K562 (cell line): Measurements from ENCODE around the gene SMPDL3B. TPM values are rescaled to one million over a fixed set of nuclear protein-coding genes. Genes with fewer than 3 reads are reported as not detected.

ENCODE experiments used
- ATAC-seq: fragments of 200-7000 bp; cut with Tn5 transposase; 3 replicates; pipeline ENCODE4 v1.9.1; 2020; ENCODE audit warnings: moderate library complexity
- BruUV-seq: library from RNA; stranded (reverse); fragments of 400-500 nt; replicated peaks from 2 replicates; lab custom pipeline; 2021; lab: Mats Ljungman, UMichigan
- CTCF ChIA-PET: fragments of 300-600 bp; formaldehyde crosslinking; extraction: SDS; loops from one replicate; lab custom pipeline; 2021; ENCODE audit warnings: low intra/inter-chr PET ratio; lab: Yijun Ruan, JAX
- POLR2A ChIA-PET: fragments of 300-600, 350-650 bp; sonication (Branson Sonifier 250); formaldehyde crosslinking; extraction: SDS; loops from one replicate; lab custom pipeline; 2021; ENCODE audit warnings: antibody characterized with exemption, inconsistent platforms; lab: Yijun Ruan, JAX
- DNase-seq, 4 experiments: peaks; one replicate each; pipeline versions ENCODE4 v3.0.0 to v3.0.0-alpha.2; 2011 to 2018; ENCODE audit warnings: low spot score in 3 of 4, mixed read lengths in 3 of 4; ENCODE audit errors: extremely low read depth in 1 of 4
- FAIRE-seq: peaks from 2 replicates; lab custom pipeline; 2011; peaks lifted over from hg19 to GRCh38; lab: Jason Lieb, UNC
- H2AFZ ChIP-seq: 2 replicates; pipeline ENCODE4 v1.6.0; 2011; ENCODE audit warnings: low read depth, low read length, control low read depth, inconsistent platforms
- H3K27ac ChIP-seq: fragments of 200-600 bp; 3 replicates; pipeline ENCODE4 v1.8.0; 2011; ENCODE audit warnings: low read depth, mild to moderate bottlenecking, control low read depth, inconsistent platforms, low read length, moderate library complexity, mixed read lengths; ENCODE audit errors: extremely low read depth
- H3K27me3 ChIP-seq, 2 experiments: fragments of 300-600 bp in 1 of 2; 2 replicates in 1 of 2; 3 replicates in 1 of 2; pipeline versions ENCODE4 v1.6.0 to v1.8.0; 2011; ENCODE audit warnings: inconsistent platforms in 2 of 2, low read length in 2 of 2, mild to moderate bottlenecking in 1 of 2, mixed read lengths in 1 of 2, moderate library complexity in 1 of 2; ENCODE audit not compliant: control insufficient read depth in 2 of 2, insufficient read depth in 2 of 2
- H3K36me3 ChIP-seq: fragments of 300-600 bp; 3 replicates; pipeline ENCODE4 v1.8.0; 2011; ENCODE audit warnings: mild to moderate bottlenecking, low read length, inconsistent platforms; ENCODE audit not compliant: control insufficient read depth, insufficient read depth
- H3K4me1 ChIP-seq, 2 experiments: fragments of 200-600 bp in 1 of 2; replicated peaks in 1 of 2; 2 replicates in 1 of 2; 3 replicates in 1 of 2; pipeline versions ENCODE4 v1.5.1 to v1.8.0; 2011; ENCODE audit warnings: inconsistent platforms in 2 of 2, low read length in 2 of 2, mild to moderate bottlenecking in 1 of 2, mixed read lengths in 1 of 2, moderate library complexity in 1 of 2; ENCODE audit not compliant: control insufficient read depth in 2 of 2, insufficient read depth in 2 of 2
- H3K4me2 ChIP-seq: 2 replicates; pipeline ENCODE4 v1.6.1; 2011; ENCODE audit warnings: low read length, control low read depth, inconsistent platforms, mixed read lengths; ENCODE audit not compliant: insufficient read depth
- H3K4me3 ChIP-seq: fragments of 200-600 bp; sonication (generic), shearing (Covaris generic); 2 replicates; pipeline ENCODE4 v1.5.1; 2016; ENCODE audit warnings: control low read depth, inconsistent platforms
- H3K79me2 ChIP-seq: fragments of 200-600 bp; 3 replicates; pipeline ENCODE4 v1.8.0; 2011; ENCODE audit warnings: low read length, inconsistent platforms; ENCODE audit not compliant: control insufficient read depth, insufficient read depth
- H3K9ac ChIP-seq, 2 experiments: 2 replicates each; pipeline versions ENCODE4 v1.6.0 to v1.6.1; 2011; ENCODE audit warnings: low read depth in 2 of 2, low read length in 2 of 2, control low read depth in 1 of 2, inconsistent platforms in 1 of 2, mild to moderate bottlenecking in 1 of 2, mixed read lengths in 1 of 2; ENCODE audit not compliant: insufficient read depth in 1 of 2
- H3K9me1 ChIP-seq: one replicate; pipeline ENCODE4 v1.6.0; 2011; ENCODE audit warnings: inconsistent platforms, mild to moderate bottlenecking, low read length, moderate library complexity; ENCODE audit not compliant: control insufficient read depth, insufficient read depth
- H3K9me3 ChIP-seq: replicated peaks from 2 replicates; pipeline ENCODE4 v1.5.1; 2011; ENCODE audit warnings: low read depth, low read length, inconsistent platforms; ENCODE audit not compliant: control insufficient read depth, insufficient read depth
- H4K20me1 ChIP-seq: replicated peaks from 2 replicates; pipeline ENCODE4 v1.6.1; 2011; ENCODE audit warnings: low read length, inconsistent platforms, mixed read lengths; ENCODE audit not compliant: control insufficient read depth, insufficient read depth
- MIER1 ChIP-seq: fragments of 450-650 bp; IDR thresholded peaks from 2 replicates; pipeline ENCODE4 v1.6.1; 2016; ENCODE audit warnings: antibody characterized with exemption, mild to moderate bottlenecking, low read depth
- MYNN ChIP-seq, 2 experiments: sonication (generic); formaldehyde crosslinking in 1 of 2; IDR thresholded peaks; 2 replicates each; pipeline versions ENCODE4 v1.5.0 to v1.6.1; 2016 to 2020; ENCODE audit warnings: antibody characterized with exemption in 1 of 2, missing genetic modification reagents in 1 of 2
- NBN ChIP-seq: fragments of 450-650 bp; IDR thresholded peaks from 2 replicates; pipeline ENCODE4 v1.6.1; 2016; ENCODE audit warnings: low read depth, mild to moderate bottlenecking
- RB1 ChIP-seq: fragments of 450-650 bp; IDR thresholded peaks from 2 replicates; pipeline ENCODE4 v1.6.1; 2017; ENCODE audit warnings: low read depth, mild to moderate bottlenecking
- SIN3A ChIP-seq, 2 experiments: fragments of 150-350 bp in 1 of 2; IDR thresholded peaks; 2 replicates each; pipeline ENCODE4 v1.6.1; 2011 to 2016; ENCODE audit warnings: borderline replicate concordance in 2 of 2, low read depth in 2 of 2, low read length in 2 of 2, mild to moderate bottlenecking in 2 of 2, moderate library complexity in 2 of 2; ENCODE audit not compliant: control insufficient read depth in 1 of 2
- TARDBP ChIP-seq: fragments of 450-650 bp; IDR thresholded peaks from 2 replicates; pipeline ENCODE4 v1.6.1; 2016
- ZNF408 ChIP-seq: fragments of 250-450 bp; sonication (Bioruptor Pico); IDR thresholded peaks from 2 replicates; pipeline ENCODE4 v1.4.0; 2020; ENCODE audit warnings: low read depth, mild to moderate bottlenecking, moderate library complexity
- ZNF444 ChIP-seq: fragments of 250-450 bp; sonication (Bioruptor Pico); IDR thresholded peaks from 2 replicates; pipeline ENCODE4 v1.4.0; 2020; ENCODE audit warnings: mild to moderate bottlenecking, moderate library complexity
- ZNF76 ChIP-seq: fragments of 250-450 bp; sonication (Bioruptor Pico); IDR thresholded peaks from 2 replicates; pipeline ENCODE4 v1.4.0; 2020; ENCODE audit warnings: mild to moderate bottlenecking, moderate library complexity, borderline replicate concordance
- ZNF785 ChIP-seq: fragments of 250-450 bp; sonication (Bioruptor Pico); IDR thresholded peaks from 2 replicates; pipeline ENCODE4 v1.4.0; 2020; ENCODE audit warnings: mild to moderate bottlenecking
- WGBS: fragments of 100-300 bp; shearing (Covaris generic); methylation state at CpG from one replicate; pipeline ENCODE4 v1.1.6; 2016; ENCODE audit warnings: low coverage, mixed read lengths; ENCODE audit not compliant: insufficient coverage; ENCODE audit errors: missing lambda C conversion rate; 5-methylcytosine and 5-hydroxymethylcytosine counted together
- in situ Hi-C: fragments of 300-500 bp; cut with MboI; formaldehyde crosslinking; loops from 4 replicates; pipeline ENCODE4 v1.15.0; 2018; ENCODE audit warnings: inconsistent platforms, mixed read lengths
- intact Hi-C: fragments of 100-400 bp; cut with micrococcal nuclease; formaldehyde crosslinking; loops from 2 replicates; pipeline ENCODE4 v1.14.2; 2022
- polyA plus RNA-seq, 8 experiments: library from polyadenylated mRNA; depleted of rRNA in 4 of 8; stranded (reverse) in 5 of 8; unstranded in 3 of 8; fragments of >200 nt; fragmentation: Nextera tagmentation in 2 of 8; fragmentation: Illumina TruSeq in 1 of 8; extraction: Ambion mirVana in 2 of 8; extraction: Trizol in 1 of 8; gene quantifications; 2 replicates each; pipeline versions ENCODE4 v1.2.1 to v1.2.3, GENCODE V29; 2011 to 2014; ENCODE audit warnings: inconsistent platforms in 1 of 8, missing spikeins in 1 of 8
- total RNA-seq, 7 experiments: library from RNA; depleted of rRNA in 6 of 7; stranded (reverse); fragments of >200 nt in 6 of 7; fragmentation: Illumina TruSeq in 2 of 7; extraction: Trizol in 2 of 7; gene quantifications; 2 replicates each; pipeline versions ENCODE4 v1.2.1 to v1.2.3, GENCODE V29; 2011 to 2021; ENCODE audit warnings: low replicate concordance in 1 of 7
- TF ChIP-seq, protein P1 (sequence below): fragments of 250-450 bp; sonication (Bioruptor Pico); IDR thresholded peaks from 2 replicates; pipeline ENCODE4 v1.8.0; 2021; ENCODE audit warnings: moderate library complexity, mild to moderate bottlenecking, inconsistent platforms
- TF ChIP-seq, protein P2 (sequence below): sonication (generic); formaldehyde crosslinking; IDR thresholded peaks from 2 replicates; pipeline ENCODE4 v1.9.0; 2022; ENCODE audit warnings: mild to moderate bottlenecking, missing genetic modification reagents
- TF ChIP-seq, protein P3 (sequence below): fragments of 250-450 bp; sonication (Bioruptor Pico); IDR thresholded peaks from 2 replicates; pipeline ENCODE4 v1.4.0; 2020; ENCODE audit warnings: mild to moderate bottlenecking, moderate library complexity

The SMPDL3B gene
- total and polyA plus RNA-seq, 9 of the 15 experiments (the other 6 are each of a cell fraction or from before 2014, with no cell fraction given) = 0.07 to 1.2 (median 0.73) TPM

DNA sequence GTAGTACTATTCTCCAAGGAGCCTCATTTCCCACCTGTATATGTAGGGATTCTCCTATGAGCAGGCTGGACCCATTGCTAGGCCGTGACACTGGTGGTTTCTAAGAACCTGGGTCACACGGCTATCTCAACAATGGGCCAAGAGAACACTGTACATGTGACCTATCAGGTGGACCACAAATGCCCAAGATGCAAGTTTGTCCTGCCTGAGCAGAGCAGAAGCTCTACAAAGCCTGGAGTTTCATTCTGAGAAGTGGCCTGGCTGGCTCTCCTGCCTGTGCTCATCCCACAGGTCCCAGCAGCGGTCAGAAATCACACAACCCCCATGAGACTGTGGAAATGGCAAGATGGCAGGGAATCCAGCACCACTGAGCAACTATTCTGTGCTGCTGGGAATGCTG is 45.3 kb upstream of the SMPDL3B start:
- DNase-seq (no peak), ATAC-seq (no peak), FAIRE-seq (no peak)
- no peaks in the 10 kb centered on the region for H3K79me2 ChIP-seq
- H3K9me3 ChIP-seq = no peaks in the 10 kb centered on the region
- H3K4me2 ChIP-seq = no peak overlapping the region
- no TSS peak for BruUV-seq
- intact Hi-C loops (no loop called here), in situ Hi-C loops (no loop called here)
- H3K27ac ChIP-seq = no peak overlapping the region
- no peaks in the 10 kb centered on the region for H3K27me3 ChIP-seq
- CTCF ChIA-PET = no interaction called here
- no peaks in the 10 kb centered on the region for H4K20me1 ChIP-seq
- 0 out of 2 replicates have a peak, but pooled peaks have one; percentile 19 for TF ChIP-seq MYNN (IDR thresholded peaks at IDR 0.05)
- TF ChIP-seq MYNN (CRISPR knock-in tag; IDR thresholded peaks at IDR 0.05) = no peak
- no peak for TF ChIP-seq TARDBP
- TF ChIP-seq MIER1 = no peak
- TF ChIP-seq, protein P1, sequence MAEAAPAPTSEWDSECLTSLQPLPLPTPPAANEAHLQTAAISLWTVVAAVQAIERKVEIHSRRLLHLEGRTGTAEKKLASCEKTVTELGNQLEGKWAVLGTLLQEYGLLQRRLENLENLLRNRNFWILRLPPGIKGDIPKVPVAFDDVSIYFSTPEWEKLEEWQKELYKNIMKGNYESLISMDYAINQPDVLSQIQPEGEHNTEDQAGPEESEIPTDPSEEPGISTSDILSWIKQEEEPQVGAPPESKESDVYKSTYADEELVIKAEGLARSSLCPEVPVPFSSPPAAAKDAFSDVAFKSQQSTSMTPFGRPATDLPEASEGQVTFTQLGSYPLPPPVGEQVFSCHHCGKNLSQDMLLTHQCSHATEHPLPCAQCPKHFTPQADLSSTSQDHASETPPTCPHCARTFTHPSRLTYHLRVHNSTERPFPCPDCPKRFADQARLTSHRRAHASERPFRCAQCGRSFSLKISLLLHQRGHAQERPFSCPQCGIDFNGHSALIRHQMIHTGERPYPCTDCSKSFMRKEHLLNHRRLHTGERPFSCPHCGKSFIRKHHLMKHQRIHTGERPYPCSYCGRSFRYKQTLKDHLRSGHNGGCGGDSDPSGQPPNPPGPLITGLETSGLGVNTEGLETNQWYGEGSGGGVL = no peak
- no peak for TF ChIP-seq NBN
- TF ChIP-seq ZNF785 (CRISPR knock-in tag) = no peak
- no peak for TF ChIP-seq ZNF444 (CRISPR knock-in tag)
- no peak for TF ChIP-seq ZNF76
- TF ChIP-seq RB1 = no peak
- TF ChIP-seq, protein P2, sequence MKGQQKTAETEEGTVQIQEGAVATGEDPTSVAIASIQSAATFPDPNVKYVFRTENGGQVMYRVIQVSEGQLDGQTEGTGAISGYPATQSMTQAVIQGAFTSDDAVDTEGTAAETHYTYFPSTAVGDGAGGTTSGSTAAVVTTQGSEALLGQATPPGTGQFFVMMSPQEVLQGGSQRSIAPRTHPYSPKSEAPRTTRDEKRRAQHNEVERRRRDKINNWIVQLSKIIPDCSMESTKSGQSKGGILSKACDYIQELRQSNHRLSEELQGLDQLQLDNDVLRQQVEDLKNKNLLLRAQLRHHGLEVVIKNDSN (CRISPR knock-in tag) = 0 out of 2 replicates have a peak, but pooled peaks have one; percentile 19
- TF ChIP-seq SIN3A (IDR thresholded peaks at IDR 0.05; ENCODE audit: borderline replicate concordance in 2 of 2, control insufficient read depth in 1 of 2, low read depth in 2 of 2, low read length in 2 of 2) = 0 out of 4 replicates have a peak, but pooled peaks of 1 of the 2 experiments have one; percentile 19
- no peak for TF ChIP-seq ZNF408 (CRISPR knock-in tag)
- TF ChIP-seq, protein P3, sequence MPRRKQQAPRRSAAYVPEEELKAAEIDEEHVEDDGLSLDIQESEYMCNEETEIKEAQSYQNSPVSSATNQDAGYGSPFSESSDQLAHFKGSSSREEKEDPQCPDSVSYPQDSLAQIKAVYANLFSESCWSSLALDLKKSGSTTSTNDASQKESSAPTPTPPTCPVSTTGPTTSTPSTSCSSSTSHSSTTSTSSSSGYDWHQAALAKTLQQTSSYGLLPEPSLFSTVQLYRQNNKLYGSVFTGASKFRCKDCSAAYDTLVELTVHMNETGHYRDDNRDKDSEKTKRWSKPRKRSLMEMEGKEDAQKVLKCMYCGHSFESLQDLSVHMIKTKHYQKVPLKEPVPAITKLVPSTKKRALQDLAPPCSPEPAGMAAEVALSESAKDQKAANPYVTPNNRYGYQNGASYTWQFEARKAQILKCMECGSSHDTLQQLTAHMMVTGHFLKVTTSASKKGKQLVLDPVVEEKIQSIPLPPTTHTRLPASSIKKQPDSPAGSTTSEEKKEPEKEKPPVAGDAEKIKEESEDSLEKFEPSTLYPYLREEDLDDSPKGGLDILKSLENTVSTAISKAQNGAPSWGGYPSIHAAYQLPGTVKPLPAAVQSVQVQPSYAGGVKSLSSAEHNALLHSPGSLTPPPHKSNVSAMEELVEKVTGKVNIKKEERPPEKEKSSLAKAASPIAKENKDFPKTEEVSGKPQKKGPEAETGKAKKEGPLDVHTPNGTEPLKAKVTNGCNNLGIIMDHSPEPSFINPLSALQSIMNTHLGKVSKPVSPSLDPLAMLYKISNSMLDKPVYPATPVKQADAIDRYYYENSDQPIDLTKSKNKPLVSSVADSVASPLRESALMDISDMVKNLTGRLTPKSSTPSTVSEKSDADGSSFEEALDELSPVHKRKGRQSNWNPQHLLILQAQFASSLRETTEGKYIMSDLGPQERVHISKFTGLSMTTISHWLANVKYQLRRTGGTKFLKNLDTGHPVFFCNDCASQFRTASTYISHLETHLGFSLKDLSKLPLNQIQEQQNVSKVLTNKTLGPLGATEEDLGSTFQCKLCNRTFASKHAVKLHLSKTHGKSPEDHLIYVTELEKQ = no peak
- WGBS = 74% methylated on average over 3 of the region's 3 CpGs
- H3K9me1 ChIP-seq = peaks cover 1% of the 10 kb centered on the region
- H3K36me3 ChIP-seq = peaks cover 81% of the 10 kb centered on the region
- no peak overlapping the region for H3K4me3 ChIP-seq
- no peak overlapping the region for H3K9ac ChIP-seq
- POLR2A ChIA-PET = interaction anchor here (0.6 kb wide), 1 partner anchor 547 kb away, joined by 3 read pairs; no protein-coding TSS in a partner anchor
- H2AFZ ChIP-seq = no peak overlapping the region
- peaks cover 2 to 3% of the 10 kb centered on the region in 2 experiments; a peak in 2 of 5 replicates for H3K4me1 ChIP-seq
